Pancreas (tissue), 10 donors: ENCODE results near the gene IFT88. TPM values are rescaled to one million over a fixed set of nuclear protein-coding genes. Genes with fewer than 3 reads are reported as not detected.
A peak's percentile ranks its signal among the peaks of the same experiment; 100 is the strongest.

Experiments used
- ATAC-seq, 4 donors: fragments of 200-7000 bp; cut with Tn5 transposase; one replicate each; pipeline versions ENCODE4 v1.8.0 to v1.9.1; 2020; ENCODE audit warnings: mild to moderate bottlenecking in 4 of 4, moderate library complexity in 4 of 4
- DNase-seq, 6 donors: peaks; one replicate each; pipeline ENCODE4 v3.0.0-alpha.2; 2020
- FAIRE-seq: peaks from 2 replicates; lab custom pipeline; 2012; peaks lifted over from hg19 to GRCh38; lab: Jason Lieb, UNC
- H3K27ac ChIP-seq, 4 donors: fragments of 200-600 bp; sonication (generic); 1 replicate in 3 of 4; 2 replicates in 1 of 4; pipeline versions ENCODE4 v1.5.0 to v1.8.0; 2020
- H3K27me3 ChIP-seq, 4 donors: fragments of 200-600 bp; one replicate each; pipeline ENCODE4 v1.8.0; 2021
- H3K36me3 ChIP-seq, 3 donors: fragments of 200-600 bp; sonication (generic) in 1 of 3; one replicate each; pipeline versions ENCODE4 v1.5.0 to v1.8.0; 2020 to 2021
- H3K4me1 ChIP-seq, 3 donors: fragments of 200-600 bp; one replicate each; pipeline ENCODE4 v1.8.0; 2021
- H3K4me3 ChIP-seq, 4 donors: fragments of 200-600 bp; sonication (generic) in 2 of 4; one replicate each; pipeline versions ENCODE4 v1.5.0 to v1.8.0; 2020 to 2021
- H3K9me3 ChIP-seq, 4 donors: fragments of 200-600 bp; one replicate each; pipeline ENCODE4 v1.8.0; 2021
- CTCF ChIP-seq, 4 donors: fragments of 200-600 bp; sonication (generic) in 3 of 4; IDR thresholded peaks; one replicate each; pipeline versions ENCODE4 v1.5.0 to v1.8.0; 2021; ENCODE audit warnings: antibody characterized with exemption in 4 of 4
- WGBS, 2 donors: extraction: QIAGEN DNeasy Blood & Tissue Kit; methylation state at CpG; one replicate each; pipeline ENCODE4 v1.1.7; 2013; 5-methylcytosine and 5-hydroxymethylcytosine counted together
- intact Hi-C, 3 donors: fragments of 100-400 bp; cut with DNase I; formaldehyde crosslinking; loops; one replicate each; pipeline versions ENCODE4 v1.11.1 to v1.14.2; 2022
- polyA plus RNA-seq, 2 donors: library from polyadenylated mRNA; stranded (reverse); fragments of 200-250 nt; gene quantifications; one replicate each; pipeline ENCODE4 v1.2.3, GENCODE V29; 2013
- total RNA-seq, 6 donors: library from RNA; stranded (reverse); fragmentation: NEBNext Ultra II Directional in 4 of 6; extraction: Animal tissue kit (Norgen Biotek cat#: 25700) in 4 of 6; gene quantifications; one replicate each; pipeline versions ENCODE4 v1.2.1 to v1.2.4, GENCODE V29; 2021 to 2023
- donor health status: healthy with polysubstance abuse.
- donor health status: DM: no; HTN: no; CAD: no; lungs with moderate emphysema.
- donor health status: DM: no; HTN: no; CAD: no.
- donor health status: control.
- donor health status: control.
- donor health status: Bipolar disorder and iron deficiency.
- donor health status: DM: yes; HTN: yes; CAD: no.
- donor health status: DM: no; HTN: no; CAD: no.
- donor health status: DM: no; HTN: no; CAD: no.
- donor health status: DM: yes; HTN: yes; CAD: no.

IFT88 gene
- total and polyA plus RNA-seq, 8 donors, result 4.7 to 16.0 (median 7.0) TPM

- Histone ChIP-seq H3K27me3 (no peaks in the 10 kb centered on the region), H3K4me1 (no peaks in the 10 kb centered on the region), H3K9me3 (no peaks in the 10 kb centered on the region), H3K27ac (no peak overlapping the region), H3K4me3 (no peak overlapping the region), H3K36me3 (no peaks in the 10 kb centered on the region)
- TF ChIP-seq CTCF (IDR thresholded peaks at IDR 0.05), result no peak
- FAIRE-seq, result no peak
- 76 to 79% methylated on average over 10 of the region's 10 CpGs for WGBS, 2 donors
- no peak for ATAC-seq
- intact Hi-C loops, result no loop called here
- no peak for DNase-seq
These were observed 32.8 kb upstream of the IFT88 start for GRCh38 chr13:20534038-20534608.

- Histone ChIP-seq H3K9me3 (no peaks in the 10 kb centered on the region), H3K4me3 (no peak overlapping the region), H3K27ac (no peak overlapping the region), H3K27me3 (no peaks in the 10 kb centered on the region), H3K4me1 (no peaks in the 10 kb centered on the region), H3K36me3 (no peaks in the 10 kb centered on the region)
- ATAC-seq (no peak), FAIRE-seq (no peak), DNase-seq (no peak)
- no peak for TF ChIP-seq CTCF (IDR thresholded peaks at IDR 0.05)
- intact Hi-C loops, result no loop called here
These were observed 30.0 kb upstream of the IFT88 start for GRCh38 chr13:20536992-20537391.

- intact Hi-C loops, result no loop called here
- FAIRE-seq, result no peak
These were observed 22.6 kb upstream of the IFT88 start for GRCh38 chr13:20544201-20544923.

GRCh38 chr13:20546556-20546955 is 20.4 kb upstream of the IFT88 start:
- no peak for TF ChIP-seq CTCF (IDR thresholded peaks at IDR 0.05)
- no peak overlapping the region for H3K27ac ChIP-seq
- peaks cover 0 to 5% (median 0%) of the 10 kb centered on the region in 3 donors for H3K4me1 ChIP-seq
- H3K4me3 ChIP-seq, result no peak overlapping the region
- H3K36me3 ChIP-seq, result no peaks in the 10 kb centered on the region
- H3K9me3 ChIP-seq, result no peaks in the 10 kb centered on the region
- intact Hi-C loops, result no loop called here
- 85 to 96% methylated on average over 1 of the region's 1 CpG for WGBS, 2 donors
- no peaks in the 10 kb centered on the region for H3K27me3 ChIP-seq
- FAIRE-seq, result no peak
- DNase-seq, result no peak
- ATAC-seq, result peak in 2 of 4 donors; percentile 47 to 48

More at GRCh38 chr13:20544201-20544923, 22.6 kb upstream of the IFT88 start:
- ATAC-seq (peak in 1 of 4 donors; percentile 38), DNase-seq (no peak)
- peaks cover 0 to 5% (median 0%) of the 10 kb centered on the region in 3 donors for H3K4me1 ChIP-seq
- no peak overlapping the region for H3K4me3 ChIP-seq
- no peaks in the 10 kb centered on the region for H3K27me3 ChIP-seq
- H3K36me3 ChIP-seq, result no peaks in the 10 kb centered on the region
- no peak for TF ChIP-seq CTCF (IDR thresholded peaks at IDR 0.05)
- WGBS, 2 donors, result 76 to 87% methylated on average over 7 of the region's 7 CpGs
- no peak overlapping the region for H3K27ac ChIP-seq
- no peaks in the 10 kb centered on the region for H3K9me3 ChIP-seq

- no peaks in the 10 kb centered on the region for H3K36me3 ChIP-seq
- ATAC-seq (peak in 3 of 4 donors; percentile 44 to 75 (median 74)), DNase-seq (no peak), FAIRE-seq (no peak)
- intact Hi-C loops, result no loop called here
- H3K27me3 ChIP-seq, result peaks cover 0 to 4% (median 0%) of the 10 kb centered on the region in 4 donors
- no peak for TF ChIP-seq CTCF (IDR thresholded peaks at IDR 0.05)
- no peak overlapping the region for H3K27ac ChIP-seq
- H3K4me3 ChIP-seq, result no peak overlapping the region
- peaks cover 0 to 5% (median 0%) of the 10 kb centered on the region in 3 donors for H3K4me1 ChIP-seq
- H3K9me3 ChIP-seq, result no peaks in the 10 kb centered on the region
- WGBS, 2 donors, result 56 to 57% methylated on average over 4 of the region's 4 CpGs
These were observed 19.5 kb upstream of the IFT88 start for GRCh38 chr13:20547479-20547908.
